Colon (tissue), 2 donors: ENCODE results near the gene AICDA.

Experiments used
- FAIRE-seq: peaks from 2 replicates; lab custom pipeline; 2012; peaks lifted over from hg19 to GRCh38; lab: Jason Lieb, UNC
- donor health status: control.
- donor health status: control.

Gene AICDA

DNA sequence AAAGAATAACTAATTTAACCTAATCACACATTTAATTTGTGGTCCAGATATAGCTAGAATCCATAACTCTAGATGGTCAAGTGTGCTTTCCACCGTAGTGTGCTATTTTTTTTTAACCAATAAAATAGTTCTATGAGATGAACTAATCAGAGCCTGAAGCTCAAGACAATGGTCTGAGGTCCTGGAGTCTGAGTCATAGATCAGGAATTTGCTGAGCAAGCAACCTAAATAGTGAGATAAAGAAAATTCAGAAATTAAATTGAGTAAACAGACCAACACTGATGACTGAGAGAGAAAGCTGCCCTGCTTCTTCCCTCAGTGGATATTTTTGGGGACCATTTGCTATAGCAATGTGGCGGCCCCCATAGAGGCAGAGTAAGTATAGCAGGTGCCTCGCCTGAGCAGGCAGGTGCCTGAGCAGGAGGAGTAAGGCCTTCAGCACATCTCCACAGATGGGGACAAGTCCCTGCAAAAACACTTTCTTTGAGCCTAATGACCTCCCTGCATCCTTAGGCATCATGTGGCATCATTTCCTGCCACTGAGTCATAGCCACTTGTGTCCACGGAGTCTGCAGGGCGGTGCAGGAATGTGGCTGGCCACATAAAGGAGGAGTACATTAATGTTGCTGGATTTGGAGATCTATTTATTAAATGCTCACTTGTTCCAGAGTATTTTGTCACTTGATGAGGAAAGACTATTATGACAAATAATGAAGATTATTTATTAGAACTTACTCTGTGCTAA is 58.0 kb downstream of the AICDA start:
- no peak for FAIRE-seq

- no peak for FAIRE-seq
Observed at GRCh38 chr12:8553088-8553627, 59.5 kb downstream of the AICDA start.
